Measurements from ENCODE around the gene COL5A1.

Gene COL5A1

DNA sequence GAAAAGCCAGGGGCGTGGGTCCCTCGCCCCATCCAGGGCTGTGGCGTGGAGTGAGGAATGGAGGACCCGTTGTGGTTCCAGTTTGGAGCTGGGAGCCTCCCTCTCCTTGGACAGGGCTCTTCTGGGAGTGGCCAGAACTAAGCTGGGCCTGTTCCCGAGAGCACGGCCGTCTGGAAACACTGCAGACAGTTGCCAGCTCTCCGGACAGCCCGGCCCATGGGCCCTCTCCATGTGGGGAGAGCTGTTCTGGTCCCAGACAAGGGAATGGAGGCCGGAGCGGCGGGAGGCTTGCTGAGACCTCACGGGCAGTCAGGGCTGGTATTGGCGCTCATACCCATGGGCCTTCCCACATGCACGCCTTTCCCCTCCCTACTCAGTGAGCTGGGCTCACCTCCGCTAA, 193.8 kb downstream of the COL5A1 start:
- no peak for DNase-seq (ENCODE audit: low read depth)

- DNase-seq (ENCODE audit: low read depth): no peak
These were observed 194.4 kb downstream of the COL5A1 start for GRCh38 chr9:134835987-134836386.

- DNase-seq (ENCODE audit: low read depth): no peak
These were observed 194.9 kb downstream of the COL5A1 start for GRCh38 chr9:134836406-134836970.

GRCh38 chr9:134837529-134837928, 195.9 kb downstream of the COL5A1 start:
- peak; percentile 8 for DNase-seq (ENCODE audit: low read depth)

DNA sequence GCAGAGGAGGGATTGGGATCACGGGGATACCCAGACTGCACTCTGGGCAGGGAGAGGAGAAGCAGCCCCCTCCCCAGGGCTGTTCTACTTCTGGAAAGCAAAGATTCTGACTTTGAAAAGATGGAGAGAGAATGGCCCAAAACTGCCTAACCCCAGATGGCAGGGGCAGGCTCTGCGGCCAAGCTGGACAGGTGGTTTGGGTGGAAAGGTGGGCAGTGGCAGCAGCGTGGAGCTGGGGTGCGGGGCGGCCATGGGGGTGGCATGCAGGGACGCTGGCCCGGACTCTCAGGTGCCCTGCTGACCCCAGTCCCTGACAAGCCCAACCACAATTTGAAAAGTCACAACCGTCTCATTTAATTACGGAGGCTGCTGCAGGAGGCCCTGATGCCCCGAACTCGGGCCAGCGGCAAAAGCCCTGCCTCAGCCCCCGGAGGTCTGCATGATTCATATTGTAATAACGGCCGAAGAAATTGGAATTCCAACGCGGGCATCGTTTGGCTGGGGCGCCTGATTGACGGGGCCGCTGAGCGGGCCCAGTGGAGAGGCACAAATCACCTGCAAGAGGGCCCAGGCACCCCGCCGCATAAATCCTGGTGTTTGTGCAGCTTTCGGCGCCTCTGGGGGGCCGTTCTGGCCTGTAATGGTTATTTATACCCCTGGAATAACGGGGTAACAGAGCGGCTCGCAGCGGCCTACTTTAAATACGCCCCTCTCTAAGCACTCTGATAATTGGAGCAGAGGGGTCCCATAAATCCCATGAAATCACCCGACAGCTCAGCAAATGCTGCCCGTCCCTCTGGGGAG, 197.2 kb downstream of the COL5A1 start:
- no peak for DNase-seq (ENCODE audit: low read depth)

GRCh38 chr9:134839455-134840125, 198.0 kb downstream of the COL5A1 start:
- DNase-seq (ENCODE audit: low read depth): no peak

- DNase-seq (ENCODE audit: low read depth): no peak
These were observed 198.9 kb downstream of the COL5A1 start for GRCh38 chr9:134840511-134840910.

DNA sequence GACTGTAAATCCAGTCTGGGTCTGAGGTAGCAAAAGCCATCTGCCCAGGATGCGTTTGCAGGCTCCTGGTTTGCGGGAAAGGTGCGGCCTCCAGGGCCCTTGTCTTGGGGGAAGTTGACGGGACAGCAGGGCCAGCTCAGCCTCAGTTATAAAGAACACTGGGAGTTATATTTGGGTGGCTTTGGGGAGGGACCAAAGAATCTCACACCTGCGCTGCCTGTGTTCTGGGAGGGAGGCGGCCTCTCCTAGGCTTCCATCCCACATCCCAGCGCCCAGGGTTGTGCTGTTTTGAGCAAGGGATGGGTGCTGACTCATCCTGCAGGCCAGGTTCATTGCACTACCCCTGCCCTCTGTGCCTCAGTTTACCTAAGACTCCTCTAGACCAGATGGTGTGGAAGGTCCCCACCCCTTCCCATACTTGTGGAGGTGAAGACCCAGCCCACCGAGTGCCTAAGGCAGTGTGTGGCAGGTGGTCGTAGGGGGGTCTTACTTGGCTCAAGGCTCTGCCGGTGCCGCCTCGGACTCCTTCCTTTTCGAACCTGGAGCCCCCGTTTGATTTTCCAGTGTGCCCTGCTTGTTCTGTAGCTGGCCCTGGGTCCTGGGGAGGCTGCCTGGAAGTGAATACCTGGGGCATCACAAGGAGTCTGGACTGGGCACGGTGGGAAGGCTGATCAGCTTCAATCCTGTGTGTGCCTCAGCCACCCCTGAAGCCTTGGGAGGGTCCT, 199.7 kb downstream of the COL5A1 start:
- no peak for DNase-seq (ENCODE audit: low read depth)

DNA sequence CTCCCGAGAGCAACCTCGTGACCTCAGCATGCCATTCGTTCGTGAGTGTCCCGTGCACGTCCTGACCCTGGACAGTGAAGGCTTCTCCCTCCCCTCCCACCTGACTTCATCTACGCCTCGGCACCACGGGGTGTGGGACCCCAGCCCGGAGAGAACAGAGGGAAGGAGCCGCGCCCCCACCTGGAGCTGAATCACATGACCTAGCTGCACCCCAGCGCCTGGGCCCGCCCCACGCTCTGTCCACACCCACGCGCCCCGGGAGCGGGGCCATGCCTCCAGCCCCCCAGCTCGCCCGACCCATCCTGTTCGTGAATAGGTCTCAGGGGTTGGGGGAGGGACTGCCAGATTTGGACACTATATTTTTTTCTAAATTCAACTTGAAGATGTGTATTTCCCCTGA, 200.7 kb downstream of the COL5A1 start:
- DNase-seq (ENCODE audit: low read depth): no peak

DNA sequence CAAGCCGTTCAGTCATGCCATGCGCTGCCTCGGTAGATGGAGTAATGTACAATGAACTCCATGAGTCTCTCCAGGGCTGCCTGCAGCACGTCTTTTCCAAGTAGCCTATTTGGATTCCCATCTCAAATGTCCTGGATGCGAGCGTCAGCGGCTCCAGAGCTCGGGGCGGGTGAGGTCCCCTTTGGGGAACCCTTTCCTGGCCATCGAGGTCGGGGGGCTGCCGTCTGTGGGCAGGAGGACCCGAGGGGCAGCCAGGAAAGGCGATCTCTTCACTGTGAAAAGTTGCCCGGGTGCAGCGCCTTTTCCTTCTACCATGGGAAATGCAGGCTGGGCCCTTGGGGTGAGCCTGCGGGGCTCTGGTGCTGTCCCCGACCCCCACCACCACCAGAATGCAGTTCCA, 202.1 kb downstream of the COL5A1 start:
- DNase-seq (ENCODE audit: low read depth): no peak

GRCh38 chr9:134844821-134845220, 203.2 kb downstream of the COL5A1 start:
- no peak for DNase-seq (ENCODE audit: low read depth)

DNA sequence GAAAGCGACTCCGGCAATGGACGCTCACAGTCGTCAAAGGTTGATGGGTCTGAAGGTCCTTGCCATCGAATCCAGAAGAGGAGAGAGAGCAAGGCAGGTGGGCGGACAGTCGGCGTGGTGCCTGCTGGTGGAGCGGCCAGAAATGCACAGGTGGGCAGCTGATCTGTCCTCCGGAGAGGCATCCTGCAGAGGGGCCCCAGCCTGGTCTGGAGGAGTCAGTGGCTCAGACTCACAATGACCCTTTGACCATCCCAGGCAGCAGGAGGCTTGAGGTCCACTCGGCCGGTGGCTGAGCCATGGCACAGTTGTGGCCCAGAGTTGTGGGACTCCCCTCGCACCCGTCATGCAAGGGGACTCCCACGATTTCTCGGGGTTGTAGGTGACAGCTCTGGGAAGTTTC, 204.6 kb downstream of the COL5A1 start:
- DNase-seq (ENCODE audit: low read depth): no peak

DNA sequence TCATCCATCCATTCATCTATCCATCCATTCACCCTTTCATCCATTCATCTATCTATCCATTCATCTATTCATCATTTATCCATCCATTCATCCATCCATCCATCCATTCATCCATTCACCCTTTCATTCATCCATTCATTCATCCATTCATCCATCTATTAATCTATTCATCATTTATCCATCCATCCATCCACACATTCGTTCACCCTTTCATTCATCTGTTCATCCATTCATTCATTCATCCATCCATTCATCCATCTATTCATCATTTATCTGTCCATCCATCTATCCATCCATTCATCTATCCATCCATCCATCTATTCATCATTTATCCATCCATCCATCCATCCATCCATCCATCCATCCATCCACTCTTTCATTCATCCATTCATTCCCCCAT, 205.1 kb downstream of the COL5A1 start:
- DNase-seq (ENCODE audit: low read depth): no peak

DNA sequence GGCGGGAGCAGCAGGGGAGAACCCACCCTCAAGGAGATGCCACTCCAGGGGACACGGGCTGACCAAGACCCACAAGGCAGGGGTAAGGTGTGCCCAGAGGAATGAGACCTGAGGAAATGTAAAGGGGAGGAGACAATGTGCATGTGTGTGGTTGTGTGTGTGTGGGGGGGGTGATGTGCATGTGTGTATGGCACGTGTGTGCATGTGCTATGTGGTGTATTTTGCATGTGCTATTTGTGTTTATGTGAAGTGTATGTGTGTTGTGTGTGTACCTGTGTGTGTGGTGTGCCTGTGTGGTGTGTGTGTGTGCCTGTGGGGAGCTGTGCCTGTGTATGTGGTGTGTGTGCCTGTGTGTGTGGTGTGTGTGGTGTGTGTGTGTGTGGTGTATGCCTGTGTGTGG, 205.5 kb downstream of the COL5A1 start:
- DNase-seq (ENCODE audit: low read depth): no peak

DNA sequence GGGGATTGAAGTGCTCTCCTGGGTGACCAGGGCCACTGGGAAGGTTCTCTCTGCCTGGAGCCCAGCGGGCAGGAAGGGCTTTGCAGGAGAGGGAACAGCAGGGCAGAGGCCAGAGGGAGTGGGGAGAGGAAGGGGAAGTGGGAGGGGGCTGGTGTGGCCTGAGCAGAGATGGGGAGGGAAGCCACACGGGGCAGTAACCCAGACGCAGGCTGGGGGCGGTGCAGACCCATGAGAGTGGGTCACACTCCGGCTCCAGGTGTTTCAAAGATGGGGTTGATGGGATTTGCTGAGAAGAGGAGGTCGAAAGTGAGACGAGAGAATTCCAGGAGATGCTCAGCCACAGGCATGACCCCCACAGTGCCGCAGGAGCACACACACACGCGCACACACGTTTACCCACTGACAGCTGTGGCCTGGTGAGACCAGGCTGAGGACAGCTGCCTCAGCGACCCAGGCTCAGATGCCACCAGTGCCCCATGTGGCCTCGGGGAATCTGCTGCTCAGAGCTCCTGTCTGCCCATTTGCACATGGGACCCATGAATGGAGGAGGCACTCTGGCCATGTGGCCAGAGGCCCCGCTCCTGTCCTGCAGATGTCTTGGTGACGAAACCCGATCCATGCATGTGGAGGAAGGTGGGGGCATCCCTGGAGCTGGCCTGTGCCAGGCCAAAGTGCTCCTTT, 206.3 kb downstream of the COL5A1 start:
- no peak for DNase-seq (ENCODE audit: low read depth)

GRCh38 chr9:134848504-134848903, 206.9 kb downstream of the COL5A1 start:
- DNase-seq (ENCODE audit: low read depth): no peak

DNA sequence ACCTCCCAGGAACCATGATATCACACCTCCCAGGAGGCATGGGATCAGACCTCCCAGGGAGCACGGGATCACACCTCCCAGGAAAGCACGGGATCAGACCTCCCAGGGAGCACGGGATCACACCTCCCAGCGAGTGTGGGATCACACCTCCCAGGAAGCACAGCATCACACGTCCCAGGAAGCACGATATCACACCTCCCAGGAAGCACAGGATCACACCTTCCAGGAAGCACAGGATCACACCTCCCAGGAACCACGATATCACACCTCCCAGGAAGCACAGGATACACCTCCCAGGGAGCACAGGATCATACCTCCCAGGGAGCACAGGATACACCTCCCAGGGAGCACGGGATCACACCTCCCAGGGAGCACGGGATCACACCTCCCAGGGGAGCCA, 209.0 kb downstream of the COL5A1 start:
- no peak for DNase-seq (ENCODE audit: low read depth)

DNA sequence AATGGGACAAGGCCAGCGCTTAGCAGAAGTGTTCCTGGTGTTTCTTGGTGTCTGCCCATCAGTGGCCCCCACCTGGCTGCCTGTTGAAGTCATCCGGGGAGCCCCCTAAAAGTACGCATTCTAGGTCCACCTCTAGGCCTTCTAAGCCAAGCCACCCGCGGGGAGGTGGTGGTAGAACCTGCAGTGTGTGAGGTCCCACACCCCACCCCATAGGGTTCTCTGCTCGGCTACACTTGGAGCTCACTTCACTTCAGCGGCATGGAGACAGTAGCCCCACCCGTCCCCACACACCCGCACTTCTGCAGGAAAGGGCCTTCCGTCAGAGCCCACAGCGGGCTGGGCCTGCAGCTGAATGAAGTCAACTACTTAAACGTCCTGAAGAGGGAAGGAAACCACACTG, 209.4 kb downstream of the COL5A1 start:
- no peak for DNase-seq (ENCODE audit: low read depth)

DNA sequence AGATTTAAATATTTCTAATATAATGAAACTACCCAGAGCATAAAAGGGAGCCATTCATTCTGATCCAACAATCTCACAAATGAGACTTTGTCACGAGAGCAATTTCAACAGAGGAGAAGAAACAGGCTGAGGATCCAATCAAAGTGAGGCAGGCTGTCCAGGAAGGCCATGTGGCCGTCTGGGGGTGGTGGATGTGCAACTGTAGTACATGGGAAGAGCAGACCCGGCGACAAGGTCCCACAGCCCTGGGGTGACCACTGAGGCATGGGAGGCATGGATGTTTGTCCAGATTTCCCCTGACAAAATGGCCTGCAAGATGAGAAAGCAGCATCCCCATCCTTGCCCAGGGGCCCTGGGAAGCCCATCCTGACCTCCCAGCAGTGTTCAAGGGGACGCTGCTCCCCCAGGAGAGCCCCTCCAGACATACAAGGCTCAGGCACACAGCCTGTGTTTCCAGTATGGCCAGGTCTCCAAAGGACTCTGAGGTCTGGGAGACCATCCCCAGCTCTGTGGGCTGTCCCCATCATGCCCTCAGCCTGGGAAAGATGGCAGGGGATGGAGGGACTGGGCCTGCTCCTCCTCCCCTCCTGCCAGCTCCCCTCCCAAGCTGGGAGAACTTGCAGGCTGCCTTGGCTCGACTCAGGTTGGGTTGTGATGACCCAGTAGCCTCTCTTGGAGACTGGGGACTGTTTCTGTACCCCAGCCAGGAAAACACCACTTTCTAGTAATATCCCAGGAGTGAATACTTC, 211.5 kb downstream of the COL5A1 start:
- no peak for DNase-seq (ENCODE audit: low read depth)

DNA sequence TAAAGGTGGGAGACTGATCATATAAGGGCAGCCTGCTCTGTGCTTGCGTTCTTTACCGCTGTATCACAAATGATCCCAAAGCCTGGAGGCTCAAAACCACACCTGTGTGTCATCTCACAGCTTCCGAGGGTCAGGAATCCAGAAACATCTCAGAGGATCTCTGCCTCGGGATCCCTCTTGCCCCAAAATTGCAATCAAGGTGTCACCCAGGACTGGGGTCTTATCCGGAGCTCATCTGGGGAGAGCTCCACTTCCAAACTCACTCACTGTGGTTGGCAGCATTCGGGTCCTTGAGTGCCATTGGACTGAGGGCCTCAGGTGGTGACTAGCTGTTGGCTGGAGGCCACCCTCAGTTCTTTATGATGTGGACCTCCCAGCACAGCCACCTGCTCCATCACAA, 212.3 kb downstream of the COL5A1 start:
- no peak for DNase-seq (ENCODE audit: low read depth)

GRCh38 chr9:134854541-134854981, 213.0 kb downstream of the COL5A1 start:
- no peak for DNase-seq (ENCODE audit: low read depth)

All from ELR (cell line).